ENCODE results near the gene LRRC41.
"Not testable (repeated sequence)": the region's sequence is repeated elsewhere in the genome, so short reads cannot be mapped to it uniquely, and the experiment has no call there.

Gene LRRC41

GRCh38 chr1:46246136-46246535 is 57.3 kb downstream of the LRRC41 start:
- not testable (repeated sequence) for DNase-seq (ENCODE audit: low read depth in 3 of 3, low spot score in 1 of 3)

GRCh38 chr1:46244656-46245371 is 58.6 kb downstream of the LRRC41 start:
- DNase-seq (ENCODE audit: low read depth in 3 of 3, low spot score in 1 of 3): no peak

GRCh38 chr1:46243831-46244230 is 59.6 kb downstream of the LRRC41 start:
- DNase-seq (ENCODE audit: low read depth in 3 of 3, low spot score in 1 of 3): not testable (repeated sequence)

GRCh38 chr1:46242918-46243317 is 60.5 kb downstream of the LRRC41 start:
- no peak for DNase-seq (ENCODE audit: low read depth in 3 of 3, low spot score in 1 of 3)

GRCh38 chr1:46241733-46242132 is 61.7 kb downstream of the LRRC41 start:
- not testable (repeated sequence) for DNase-seq (ENCODE audit: low read depth in 3 of 3, low spot score in 1 of 3)

- DNase-seq (ENCODE audit: low read depth in 3 of 3, low spot score in 1 of 3): not testable (repeated sequence)
Observed at GRCh38 chr1:46238865-46239264, 64.6 kb downstream of the LRRC41 start.

GRCh38 chr1:46236882-46237281 is 66.5 kb downstream of the LRRC41 start:
- no peak for DNase-seq (ENCODE audit: low read depth in 3 of 3, low spot score in 1 of 3)

- DNase-seq (ENCODE audit: low read depth in 3 of 3, low spot score in 1 of 3): not testable (repeated sequence)
Observed at GRCh38 chr1:46231231-46231630, 72.2 kb downstream of the LRRC41 start.
